OCI-LY7 (cell line): Measurements from ENCODE around the gene PKD1. TPM values are rescaled to one million over a fixed set of nuclear protein-coding genes. Genes with fewer than 3 reads are reported as not detected.

Experiments
- BruUV-seq: library from RNA; stranded (reverse); fragments of 400-500 nt; replicated peaks from 2 replicates; lab custom pipeline; 2021; lab: Mats Ljungman, UMichigan
- CTCF ChIA-PET: fragments of 300-600 bp; sonication (Branson Sonifier 250); formaldehyde crosslinking; loops from one replicate; lab custom pipeline; 2022; ENCODE audit warnings: antibody characterized with exemption; ENCODE audit not compliant: unreplicated experiment; lab: Charles Lee
- POLR2A ChIA-PET: fragments of 300-600 bp; sonication (Branson Sonifier 250); formaldehyde crosslinking; loops from one replicate; lab custom pipeline; 2022; ENCODE audit warnings: antibody characterized with exemption; lab: Charles Lee
- DNase-seq: peaks from one replicate; pipeline ENCODE4 v3.0.0-alpha.2; 2015; ENCODE audit warnings: low spot score
- H2AFZ ChIP-seq: fragments of 200-600 bp; sonication (generic), shearing (Covaris generic); 2 replicates; pipeline ENCODE4 v1.6.1; 2014; ENCODE audit warnings: mild to moderate bottlenecking, antibody characterized with exemption, low read length, moderate library complexity
- H3K27ac ChIP-seq: fragments of 200-600 bp; sonication (generic); 2 replicates; pipeline ENCODE4 v1.5.1; 2014; ENCODE audit warnings: mixed run types, low read depth, mild to moderate bottlenecking, moderate library complexity, low read length, inconsistent platforms; ENCODE audit not compliant: poor library complexity, severe bottlenecking
- H3K36me3 ChIP-seq: fragments of 200-600 bp; sonication (generic); 2 replicates; pipeline ENCODE4 v1.6.1; 2014; ENCODE audit warnings: mild to moderate bottlenecking, antibody characterized with exemption, low read length, moderate library complexity, mixed read lengths; ENCODE audit not compliant: insufficient read depth
- H3K4me1 ChIP-seq: fragments of 200-600 bp; sonication (generic); 2 replicates; pipeline ENCODE4 v1.5.1; 2014; ENCODE audit warnings: mild to moderate bottlenecking, low read length; ENCODE audit not compliant: insufficient read depth, poor library complexity, severe bottlenecking
- H3K4me2 ChIP-seq: fragments of 200-600 bp; sonication (generic); 2 replicates; pipeline ENCODE4 v1.6.1; 2014; ENCODE audit warnings: mild to moderate bottlenecking, low read length
- H3K4me3 ChIP-seq: fragments of 200-600 bp; sonication (generic); 2 replicates; pipeline ENCODE4 v1.5.1; 2014; ENCODE audit warnings: mild to moderate bottlenecking, low read depth, low read length; ENCODE audit not compliant: poor library complexity, severe bottlenecking
- H3K79me2 ChIP-seq: fragments of 200-600 bp; sonication (generic); 2 replicates; pipeline ENCODE4 v1.6.1; 2016; ENCODE audit warnings: low read depth, mild to moderate bottlenecking, low read length, moderate library complexity, mixed read lengths; ENCODE audit not compliant: insufficient read depth
- H3K9me2 ChIP-seq: fragments of 200-600 bp; sonication (generic); 2 replicates; pipeline ENCODE4 v1.6.1; 2016; ENCODE audit warnings: mild to moderate bottlenecking, low read length, mixed read lengths; ENCODE audit not compliant: insufficient read depth
- H3K9me3 ChIP-seq: fragments of 200-600 bp; sonication (generic); 2 replicates; pipeline ENCODE4 v1.6.1; 2014; ENCODE audit warnings: mild to moderate bottlenecking, mixed run types, low read length, mixed read lengths
- H4K20me1 ChIP-seq: fragments of 200-600 bp; sonication (generic); 2 replicates; pipeline ENCODE4 v1.6.1; 2014; ENCODE audit warnings: mild to moderate bottlenecking, antibody characterized with exemption, low read length, moderate library complexity, mixed read lengths; ENCODE audit not compliant: insufficient read depth
- EZH2phosphoT487 ChIP-seq: fragments of 200-600 bp; sonication (generic); IDR thresholded peaks from 2 replicates; pipeline ENCODE4 v1.6.1; 2018; ENCODE audit warnings: low read depth, borderline replicate concordance, mild to moderate bottlenecking, mixed run types, antibody characterized with exemption, low read length, moderate library complexity, mixed read lengths
- intact Hi-C: fragments of 100-400 bp; cut with micrococcal nuclease; formaldehyde crosslinking; loops from one replicate; pipeline ENCODE4 v1.10.0; 2022; ENCODE audit not compliant: unreplicated experiment
- total RNA-seq, 2 experiments: library from RNA; depleted of rRNA in 1 of 2; stranded (reverse); fragments of >200 nt in 1 of 2; shearing (Covaris generic) in 1 of 2; gene quantifications; 2 replicates each; pipeline ENCODE4 v1.2.3, GENCODE V29; 2014 to 2022
- TF ChIP-seq, protein P1 (sequence below): fragments of 200-600 bp; sonication (generic); conservative IDR thresholded peaks from 2 replicates; pipeline ENCODE4 v1.5.1; 2014; ENCODE audit warnings: mild to moderate bottlenecking, antibody characterized with exemption, low read length, moderate library complexity, mixed read lengths

The PKD1 gene
- total RNA-seq, 2 experiments from 2014 or later = 87.4 to 112 TPM

- Histone ChIP-seq H3K4me3 (no peak overlapping the region), H3K4me2 (no peak overlapping the region), H3K4me1 (no peaks in the 10 kb centered on the region), H3K27ac (no peak overlapping the region), H3K9me3 (no peaks in the 10 kb centered on the region), H4K20me1 (no peaks in the 10 kb centered on the region), H2AFZ (no peak overlapping the region), H3K9me2 (no peaks in the 10 kb centered on the region), H3K79me2 (no peaks in the 10 kb centered on the region), H3K36me3 (peaks cover 8% of the 10 kb centered on the region; the same call in 1 of the 2 replicates)
- BruUV-seq = no TSS peak
- no peak for DNase-seq
- TF ChIP-seq, protein P1, sequence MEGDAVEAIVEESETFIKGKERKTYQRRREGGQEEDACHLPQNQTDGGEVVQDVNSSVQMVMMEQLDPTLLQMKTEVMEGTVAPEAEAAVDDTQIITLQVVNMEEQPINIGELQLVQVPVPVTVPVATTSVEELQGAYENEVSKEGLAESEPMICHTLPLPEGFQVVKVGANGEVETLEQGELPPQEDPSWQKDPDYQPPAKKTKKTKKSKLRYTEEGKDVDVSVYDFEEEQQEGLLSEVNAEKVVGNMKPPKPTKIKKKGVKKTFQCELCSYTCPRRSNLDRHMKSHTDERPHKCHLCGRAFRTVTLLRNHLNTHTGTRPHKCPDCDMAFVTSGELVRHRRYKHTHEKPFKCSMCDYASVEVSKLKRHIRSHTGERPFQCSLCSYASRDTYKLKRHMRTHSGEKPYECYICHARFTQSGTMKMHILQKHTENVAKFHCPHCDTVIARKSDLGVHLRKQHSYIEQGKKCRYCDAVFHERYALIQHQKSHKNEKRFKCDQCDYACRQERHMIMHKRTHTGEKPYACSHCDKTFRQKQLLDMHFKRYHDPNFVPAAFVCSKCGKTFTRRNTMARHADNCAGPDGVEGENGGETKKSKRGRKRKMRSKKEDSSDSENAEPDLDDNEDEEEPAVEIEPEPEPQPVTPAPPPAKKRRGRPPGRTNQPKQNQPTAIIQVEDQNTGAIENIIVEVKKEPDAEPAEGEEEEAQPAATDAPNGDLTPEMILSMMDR = no peak
- no peak for TF ChIP-seq EZH2phosphoT487
- intact Hi-C loops = no loop called here
- POLR2A ChIA-PET = no interaction called here
- CTCF ChIA-PET = no interaction called here
Measured at GRCh38 chr16:2079991-2080390, 55.7 kb downstream of the PKD1 start.

GRCh38 chr16:2079311-2079800, 56.3 kb downstream of the PKD1 start:
- H3K27ac ChIP-seq = no peak overlapping the region
- H4K20me1 ChIP-seq = no peaks in the 10 kb centered on the region
- POLR2A ChIA-PET = no interaction called here
- no TSS peak for BruUV-seq
- no peak overlapping the region for H3K4me2 ChIP-seq
- H3K9me2 ChIP-seq = no peaks in the 10 kb centered on the region
- no peak overlapping the region for H3K4me3 ChIP-seq
- CTCF ChIA-PET = no interaction called here
- TF ChIP-seq EZH2phosphoT487 = no peak
- TF ChIP-seq, protein P1 = no peak
- H3K79me2 ChIP-seq = no peaks in the 10 kb centered on the region
- intact Hi-C loops = no loop called here
- peaks cover 8% of the 10 kb centered on the region; the same call in 1 of the 2 replicates for H3K36me3 ChIP-seq
- DNase-seq = no peak
- H3K9me3 ChIP-seq = no peaks in the 10 kb centered on the region
- H2AFZ ChIP-seq = no peak overlapping the region
- no peaks in the 10 kb centered on the region for H3K4me1 ChIP-seq

- Histone ChIP-seq H3K27ac (no peak overlapping the region), H4K20me1 (no peaks in the 10 kb centered on the region), H3K4me1 (no peaks in the 10 kb centered on the region), H3K36me3 (peaks cover 8% of the 10 kb centered on the region; the same call in 1 of the 2 replicates), H2AFZ (no peak overlapping the region), H3K9me2 (no peaks in the 10 kb centered on the region), H3K4me3 (no peak overlapping the region), H3K4me2 (no peak overlapping the region), H3K9me3 (no peaks in the 10 kb centered on the region), H3K79me2 (no peaks in the 10 kb centered on the region)
- no peak for DNase-seq
- TF ChIP-seq, protein P1 = no peak
- no peak for TF ChIP-seq EZH2phosphoT487
- ChIA-PET POLR2A (no interaction called here), CTCF (no interaction called here)
- no TSS peak for BruUV-seq
- intact Hi-C loops = no loop called here
Measured at GRCh38 chr16:2078691-2079090, 57.0 kb downstream of the PKD1 start.
